NCI-H1417 treated with DMSO at 0.1 percent for 48 hours (cell line): Measurements from ENCODE around the gene SLC35A5.
A peak's percentile ranks its signal among the peaks of the same experiment; 100 is the strongest.

Experiments
- DNase-seq: peaks from one replicate; lab custom pipeline; 2025; lab: John Stamatoyannopoulos, UW

SLC35A5 gene

DNA sequence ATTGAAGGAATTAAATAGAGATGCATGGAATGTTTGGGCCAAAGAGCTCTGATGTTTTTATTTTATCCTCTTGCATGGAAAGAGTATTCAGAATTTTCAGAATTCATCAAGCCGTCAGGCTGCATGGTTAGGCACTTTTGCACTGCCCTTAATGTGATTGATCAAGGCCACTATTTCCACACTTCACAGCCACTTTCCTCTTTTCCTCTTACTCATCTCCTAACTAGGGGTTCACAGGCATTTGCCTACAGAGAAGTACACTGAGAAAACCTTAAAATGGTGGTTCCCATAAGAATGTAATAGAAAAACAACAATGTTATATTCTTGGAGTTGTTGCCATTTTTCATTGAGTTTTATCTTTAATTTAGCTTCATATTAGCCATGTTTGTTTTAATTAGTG is 10.9 kb downstream of the SLC35A5 start:
- no peak for DNase-seq

DNA sequence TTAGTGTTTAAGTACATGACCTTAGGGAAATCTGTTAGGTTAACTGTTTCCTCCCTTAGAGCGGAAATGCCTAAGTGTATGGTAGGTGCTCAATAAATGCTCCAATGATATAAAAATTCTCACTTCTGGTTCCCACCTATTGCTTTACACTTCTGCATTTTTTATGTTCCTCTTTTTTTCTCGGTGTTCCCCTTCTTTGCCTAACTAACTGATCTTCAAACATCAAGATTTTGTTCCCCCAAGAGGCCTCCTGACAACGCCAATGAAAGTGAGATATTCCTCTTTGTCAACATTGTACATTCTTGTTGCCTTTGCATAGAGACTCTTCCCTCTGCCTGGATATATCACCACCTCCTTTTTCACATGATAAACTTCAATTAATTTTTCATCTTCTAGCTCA is 17.4 kb downstream of the SLC35A5 start:
- DNase-seq = no peak

DNA sequence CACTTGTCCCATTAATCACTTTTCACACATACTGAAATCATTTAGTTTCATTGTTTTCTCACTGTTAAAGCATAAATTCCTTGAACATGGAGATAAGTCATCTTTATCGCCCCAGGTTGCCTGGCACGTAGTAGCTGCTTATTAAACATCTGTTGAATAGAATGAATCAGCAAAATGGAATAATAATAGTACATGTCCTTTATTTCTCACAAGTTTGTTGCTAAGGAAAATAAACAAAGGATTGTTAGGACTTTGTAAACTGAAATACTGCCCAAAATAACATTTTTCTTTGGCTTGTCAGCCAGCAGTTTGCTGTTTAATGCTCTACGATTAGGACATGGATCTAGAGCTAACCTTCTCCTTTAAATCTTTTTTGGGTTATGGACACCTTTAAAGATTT is 17.9 kb downstream of the SLC35A5 start:
- no peak for DNase-seq

DNA sequence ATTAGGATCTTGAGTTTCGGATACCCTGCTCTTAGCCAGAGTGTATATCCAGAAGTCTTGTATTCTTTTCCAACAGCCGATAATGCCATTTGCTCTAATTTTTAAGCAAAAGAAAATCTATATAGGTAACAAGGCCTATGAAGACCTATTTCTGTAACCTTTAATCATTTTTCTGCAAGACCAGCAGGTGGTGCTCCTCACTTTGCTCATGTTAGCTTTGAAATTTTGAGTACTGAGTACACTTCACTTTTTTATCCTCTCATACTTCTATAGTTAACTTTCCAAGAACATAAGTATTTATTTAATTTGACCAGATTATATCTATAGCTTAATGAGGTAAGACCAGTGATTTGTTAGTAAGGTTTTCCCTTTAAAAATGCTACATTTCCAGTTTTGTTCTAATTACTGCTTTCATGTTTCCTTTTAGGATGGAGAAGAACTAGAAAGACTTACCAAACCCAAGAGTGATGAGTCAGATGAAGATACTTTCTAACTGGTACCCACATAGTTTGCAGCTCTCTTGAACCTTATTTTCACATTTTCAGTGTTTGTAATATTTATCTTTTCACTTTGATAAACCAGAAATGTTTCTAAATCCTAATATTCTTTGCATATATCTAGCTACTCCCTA is 20.5 kb downstream of the SLC35A5 start:
- no peak for DNase-seq

DNA sequence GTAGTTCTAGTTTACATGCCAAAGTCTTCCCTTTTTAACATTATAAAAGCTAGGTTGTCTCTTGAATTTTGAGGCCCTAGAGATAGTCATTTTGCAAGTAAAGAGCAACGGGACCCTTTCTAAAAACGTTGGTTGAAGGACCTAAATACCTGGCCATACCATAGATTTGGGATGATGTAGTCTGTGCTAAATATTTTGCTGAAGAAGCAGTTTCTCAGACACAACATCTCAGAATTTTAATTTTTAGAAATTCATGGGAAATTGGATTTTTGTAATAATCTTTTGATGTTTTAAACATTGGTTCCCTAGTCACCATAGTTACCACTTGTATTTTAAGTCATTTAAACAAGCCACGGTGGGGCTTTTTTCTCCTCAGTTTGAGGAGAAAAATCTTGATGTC is 21.3 kb downstream of the SLC35A5 start:
- DNase-seq = no peak

DNA sequence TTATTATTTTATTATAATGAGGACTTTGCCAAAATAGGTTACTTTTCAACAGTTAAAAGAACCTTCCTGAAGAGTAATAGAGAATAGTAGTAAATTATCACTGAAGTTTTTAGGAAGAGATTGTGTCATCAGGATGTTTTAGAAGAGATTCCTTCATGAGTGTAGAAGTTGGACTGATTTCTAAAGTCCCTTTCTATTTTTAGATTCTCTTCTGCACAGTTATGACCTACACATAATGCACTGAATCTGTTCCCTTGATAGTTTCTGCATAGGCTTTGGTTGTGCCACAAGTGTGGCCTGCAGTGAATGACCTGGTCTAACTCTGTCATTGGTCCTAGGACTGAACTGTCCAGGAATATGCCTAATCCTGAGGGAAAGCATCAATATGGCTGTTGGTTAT is 23.9 kb downstream of the SLC35A5 start:
- no peak for DNase-seq

DNA sequence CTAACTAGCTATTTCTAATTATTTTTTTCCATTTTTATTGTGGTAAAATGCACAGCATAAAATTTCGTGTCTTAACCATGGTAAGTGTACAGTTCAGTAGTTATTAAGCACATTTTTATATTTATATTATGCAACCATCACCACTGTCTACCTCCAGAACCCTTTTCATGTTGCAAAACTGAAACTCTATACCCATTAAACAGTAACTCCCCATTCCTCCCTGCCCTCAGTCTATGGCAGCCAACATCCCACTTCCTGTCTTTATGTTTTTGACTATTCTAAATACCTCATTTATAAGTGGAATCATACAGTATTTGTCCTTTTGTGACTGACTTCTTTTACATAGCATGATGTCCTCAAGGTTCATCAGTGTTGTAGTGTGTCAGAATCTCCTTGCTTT is 25.5 kb downstream of the SLC35A5 start:
- no peak for DNase-seq

DNA sequence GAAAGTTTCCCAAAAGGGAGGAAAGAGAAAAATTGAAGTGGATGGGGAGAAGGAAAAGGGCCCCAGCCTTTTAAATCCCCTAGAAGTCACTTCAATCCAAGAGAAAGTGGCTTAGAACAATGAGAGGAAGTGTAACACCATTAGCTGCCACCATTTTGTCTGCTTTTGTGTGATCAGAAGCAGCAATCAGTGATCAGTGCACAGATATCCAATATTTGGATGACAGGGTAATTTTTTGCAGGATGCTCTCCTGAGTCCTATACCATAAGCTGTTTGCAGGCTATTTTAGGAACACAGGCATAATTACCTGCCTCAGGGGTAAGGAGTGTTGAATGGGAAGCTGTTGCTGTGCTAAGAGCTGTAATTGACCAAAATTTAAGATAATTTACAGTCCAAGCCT is 31.4 kb downstream of the SLC35A5 start:
- no peak for DNase-seq

DNA sequence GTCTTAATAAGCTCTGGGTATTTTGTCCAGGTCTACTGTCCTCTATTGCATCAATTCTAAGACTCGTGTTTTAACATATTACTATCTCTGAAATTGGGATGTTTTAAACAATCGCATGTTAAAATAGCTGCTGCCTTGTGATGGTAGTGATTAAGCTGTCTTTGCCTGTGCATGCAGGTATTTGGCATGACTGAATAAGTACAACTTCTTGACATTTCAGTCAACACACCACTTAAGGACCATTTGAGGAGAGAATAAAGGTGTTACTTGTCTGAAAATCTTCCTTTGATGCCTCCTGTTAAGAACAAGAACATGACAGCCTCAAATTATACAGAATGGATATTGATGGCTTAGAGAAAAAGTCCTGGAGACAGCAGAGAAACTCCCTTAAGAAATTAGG is 33.0 kb downstream of the SLC35A5 start:
- no peak for DNase-seq

DNA sequence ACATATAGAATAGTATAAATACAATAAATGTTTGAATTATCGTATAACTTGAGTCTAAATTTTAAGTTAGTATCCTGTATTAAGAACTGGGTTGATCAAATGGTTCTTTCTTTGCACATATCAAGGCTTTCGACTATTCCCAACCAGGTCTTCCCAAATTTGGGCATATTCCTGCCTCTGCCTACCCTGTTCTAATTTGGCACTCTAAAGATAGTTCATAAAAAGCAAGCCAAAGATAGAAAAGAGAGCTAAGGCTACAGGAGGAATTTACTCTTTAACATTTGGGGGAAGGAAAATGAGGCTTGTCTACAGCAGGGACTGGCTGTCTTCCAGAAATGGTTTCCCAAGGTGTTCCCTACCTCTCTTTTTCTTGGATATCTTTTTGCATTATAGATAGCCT is 36.1 kb downstream of the SLC35A5 start:
- no peak for DNase-seq

DNA sequence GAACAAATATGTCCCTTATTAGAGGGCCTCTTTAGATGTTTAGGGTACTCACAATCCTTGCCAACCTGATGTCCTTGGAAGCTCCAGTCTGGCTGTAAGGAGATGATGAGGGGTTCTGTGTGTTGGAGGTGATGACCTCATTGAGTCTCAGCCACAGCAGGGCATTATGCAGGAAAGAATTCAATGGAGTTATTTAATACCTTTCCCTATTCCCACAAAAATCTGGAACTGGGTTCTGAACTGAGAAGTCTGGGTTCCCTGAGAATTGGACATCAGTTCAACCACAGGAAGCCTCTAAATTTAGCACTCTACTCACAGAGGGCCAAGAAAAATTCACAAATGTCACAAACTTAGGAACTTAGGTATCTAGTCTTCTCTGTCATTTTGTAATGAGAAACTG is 36.9 kb downstream of the SLC35A5 start:
- no peak for DNase-seq

DNA sequence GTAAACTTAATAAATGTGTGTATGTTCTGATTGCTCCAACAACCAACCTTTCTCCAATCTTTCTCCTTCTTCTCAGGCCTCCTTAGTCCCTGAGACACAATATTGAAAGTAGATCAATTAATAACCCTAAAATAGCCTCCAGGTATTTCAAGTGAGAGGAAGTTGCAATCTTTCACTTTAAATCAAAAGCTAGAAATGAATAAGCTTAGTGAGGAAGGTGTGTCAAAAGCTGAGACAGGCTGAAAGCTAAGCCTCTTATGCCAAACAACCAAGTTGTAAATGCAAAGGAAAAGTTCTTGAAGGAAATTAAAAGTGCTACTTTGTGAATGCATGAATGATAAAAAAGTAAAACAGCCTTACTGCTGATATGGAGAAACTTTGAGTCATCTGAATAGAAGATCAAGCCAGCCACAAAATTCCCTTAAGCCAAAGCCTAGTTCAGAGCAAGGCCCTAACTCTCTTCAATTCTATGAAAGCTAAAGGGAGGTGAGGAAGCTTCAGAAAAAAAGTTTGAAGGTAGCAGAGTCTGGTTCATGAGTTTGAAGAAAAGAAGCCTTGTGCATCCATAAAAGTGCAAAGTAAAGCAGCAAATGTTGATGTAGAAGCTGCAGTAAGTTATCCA is 40.5 kb downstream of the SLC35A5 start:
- no peak for DNase-seq

DNA sequence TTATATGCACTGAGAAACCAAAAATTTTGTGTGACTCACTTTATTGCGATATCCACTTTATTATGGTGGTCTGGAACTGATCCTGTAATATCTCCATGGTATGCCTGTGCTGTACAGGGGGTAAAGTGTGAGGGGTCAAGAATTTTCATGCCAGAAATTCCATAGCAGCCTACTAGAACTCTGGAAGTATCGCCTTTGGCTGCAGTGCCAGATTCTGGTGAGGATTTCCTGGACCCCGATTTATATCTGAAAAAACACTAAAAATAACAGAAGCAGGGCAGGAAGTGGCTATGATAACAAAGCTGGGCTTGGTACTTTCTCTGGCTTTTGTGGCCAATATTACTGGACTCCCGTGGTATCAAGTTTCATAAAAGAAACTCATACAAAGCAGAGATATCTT is 42.7 kb downstream of the SLC35A5 start:
- no peak for DNase-seq

DNA sequence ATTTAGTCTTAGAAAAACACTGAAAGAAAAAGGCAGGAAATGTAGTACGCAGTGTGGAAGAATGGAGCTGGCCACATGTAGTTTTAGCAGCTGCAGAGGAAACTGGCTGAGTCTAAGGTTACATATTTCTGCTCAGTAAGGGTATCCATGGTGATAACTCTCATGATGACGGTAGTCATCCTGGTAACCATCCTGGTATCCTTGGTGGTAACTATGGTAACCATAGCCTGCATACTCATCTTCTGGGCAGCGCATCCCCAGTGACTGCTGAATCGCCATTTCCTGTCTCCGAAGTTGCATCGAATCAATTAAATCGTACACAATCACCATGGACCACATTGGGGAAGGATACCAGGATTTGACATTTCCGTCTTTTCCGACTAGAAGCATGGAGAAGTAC is 43.4 kb downstream of the SLC35A5 start:
- DNase-seq = peak; percentile 46

DNA sequence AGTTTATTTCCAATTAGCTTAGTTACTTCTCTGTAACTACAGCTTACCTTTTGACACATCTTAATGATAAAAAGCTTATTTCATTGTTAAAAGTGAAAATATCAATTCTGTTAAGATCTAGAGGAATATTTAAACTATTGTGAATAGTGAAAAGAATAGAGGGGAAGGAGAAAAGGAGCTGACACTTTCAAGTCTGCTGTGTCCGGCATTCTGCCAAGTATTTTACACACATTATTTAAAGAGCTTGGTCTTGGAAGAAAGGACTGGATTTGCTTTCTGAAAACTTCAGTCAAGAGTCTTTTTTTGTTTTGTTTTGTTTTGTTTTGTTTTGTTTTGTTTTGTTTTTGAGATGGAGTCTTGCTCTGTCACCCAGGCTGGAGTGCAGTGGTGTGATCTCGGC is 44.3 kb downstream of the SLC35A5 start:
- no peak for DNase-seq

DNA sequence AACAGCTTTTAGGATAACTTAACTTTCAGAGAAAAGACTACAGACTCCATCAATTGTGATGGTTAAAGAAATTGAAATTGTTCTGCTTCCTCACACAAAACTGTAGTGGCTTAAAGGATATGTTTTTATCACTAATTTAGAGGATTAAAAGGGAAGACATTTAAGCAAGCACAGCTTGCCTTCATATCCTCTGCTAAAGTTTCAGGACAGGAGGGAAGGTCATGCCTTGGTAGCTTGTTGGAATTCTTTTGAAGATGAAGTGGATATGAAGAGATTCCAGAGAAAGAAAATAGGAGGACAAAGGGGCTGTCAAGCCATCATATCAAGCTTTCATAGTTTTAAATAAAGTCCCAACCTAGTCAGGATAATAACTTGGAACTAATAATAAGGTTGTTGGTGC is 46.0 kb downstream of the SLC35A5 start:
- DNase-seq = no peak

DNA sequence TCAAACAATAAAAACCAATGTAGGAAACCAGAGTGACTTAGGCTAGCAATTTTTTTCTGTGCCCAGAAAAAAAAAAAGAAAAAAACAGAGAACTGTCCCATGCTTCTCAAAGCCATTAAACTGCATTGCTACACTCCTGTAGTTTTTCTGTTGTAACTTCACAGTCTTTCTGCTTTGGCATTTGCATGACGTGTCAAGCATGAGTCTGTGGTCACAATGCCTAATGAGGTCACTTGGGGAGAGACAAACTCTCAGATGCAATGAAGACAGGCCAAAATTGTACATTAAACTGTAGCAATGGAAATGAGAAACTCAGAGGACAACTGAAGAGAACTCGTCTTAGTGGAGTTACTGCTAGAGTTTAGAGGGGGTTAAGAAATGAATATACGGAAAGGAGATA is 48.3 kb downstream of the SLC35A5 start:
- no peak for DNase-seq

DNA sequence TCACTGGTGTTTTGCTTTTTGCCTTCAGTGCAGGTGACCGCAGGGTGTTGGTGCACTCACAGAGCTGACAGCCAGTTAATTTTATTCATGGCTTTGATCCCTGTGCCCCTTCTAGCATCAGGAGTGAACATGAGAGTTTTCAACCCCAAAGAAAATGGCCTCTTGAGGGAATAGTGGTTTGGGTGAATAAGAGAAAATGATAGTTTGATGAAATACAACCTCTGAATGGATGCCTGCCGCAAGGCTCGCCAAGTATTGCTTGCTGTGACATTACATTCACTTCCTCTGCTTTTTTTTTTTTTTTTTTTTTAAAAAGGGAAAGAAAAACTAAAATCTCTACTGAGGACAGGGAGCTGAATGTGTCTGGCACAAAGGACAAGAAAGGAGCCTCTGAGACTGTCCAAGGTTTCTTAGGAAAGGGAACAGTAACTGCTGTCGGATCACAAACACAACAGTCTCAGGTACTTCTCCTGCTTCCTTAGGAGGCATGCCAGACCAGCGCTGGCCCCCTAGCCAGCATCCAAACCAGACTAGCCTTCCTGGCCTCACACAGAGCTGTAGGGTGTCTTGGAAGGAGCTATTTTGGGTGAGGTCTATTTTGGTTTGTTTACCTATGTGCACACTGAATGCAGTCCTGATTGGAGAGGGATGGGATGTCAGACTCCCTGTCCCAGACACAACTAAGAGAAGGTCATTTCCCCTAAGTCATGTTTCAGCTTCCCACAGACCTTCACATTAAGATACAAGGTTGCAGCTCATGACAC is 50.1 kb downstream of the SLC35A5 start:
- DNase-seq = no peak

DNA sequence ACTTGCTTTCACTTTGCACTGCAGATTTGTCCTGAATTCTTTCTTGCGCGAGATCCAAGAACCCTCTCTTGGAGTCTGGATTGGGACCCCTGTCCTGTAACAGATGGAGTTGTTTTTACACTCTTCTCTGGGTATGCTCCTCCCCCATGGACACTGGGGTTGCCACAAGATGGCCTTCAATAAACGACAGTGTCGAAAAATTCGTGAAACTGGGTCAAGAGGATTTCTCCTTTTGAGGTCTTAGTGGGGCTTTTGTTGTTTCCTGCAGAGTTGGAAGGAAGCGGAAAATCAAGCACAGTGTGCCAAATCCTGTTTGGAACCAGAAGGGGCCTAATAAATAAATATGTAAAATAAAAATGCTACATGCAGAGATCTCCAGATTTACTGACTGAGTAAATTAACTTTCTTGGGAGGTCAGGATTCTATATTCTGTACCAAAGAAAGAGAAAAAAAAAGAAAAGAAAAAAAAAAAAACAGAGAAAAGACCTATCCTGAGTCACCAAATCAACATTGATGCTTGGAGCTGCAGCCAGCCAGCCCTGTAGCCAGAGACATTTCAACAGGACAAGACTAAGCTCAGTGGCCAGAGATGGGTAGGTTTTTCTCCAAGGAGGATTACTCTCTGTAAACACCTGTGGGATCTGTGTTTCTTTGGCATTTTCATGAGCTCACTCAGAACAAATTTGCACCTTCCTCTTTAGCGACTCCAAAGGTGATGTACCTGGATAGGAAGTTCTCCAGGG is 54.3 kb downstream of the SLC35A5 start:
- no peak for DNase-seq

DNA sequence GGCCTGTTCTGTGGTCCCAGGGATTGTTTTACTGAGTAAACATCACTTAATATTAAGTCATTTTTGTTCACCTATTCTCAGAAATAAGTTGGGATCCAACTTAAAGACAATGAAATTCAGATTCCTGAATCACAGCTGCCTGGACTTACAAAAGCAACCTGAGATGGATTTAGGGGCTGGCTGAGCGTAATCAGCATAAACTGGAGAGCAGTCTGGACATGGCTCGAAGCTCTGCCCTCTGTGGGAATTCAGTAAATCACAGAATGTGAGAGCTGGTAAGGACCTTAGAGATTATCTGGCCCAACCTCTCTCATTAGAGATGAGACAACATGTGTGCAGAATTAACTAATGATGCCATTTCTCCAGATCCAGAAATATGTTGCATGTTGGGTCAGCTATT is 55.4 kb downstream of the SLC35A5 start:
- DNase-seq = no peak

DNA sequence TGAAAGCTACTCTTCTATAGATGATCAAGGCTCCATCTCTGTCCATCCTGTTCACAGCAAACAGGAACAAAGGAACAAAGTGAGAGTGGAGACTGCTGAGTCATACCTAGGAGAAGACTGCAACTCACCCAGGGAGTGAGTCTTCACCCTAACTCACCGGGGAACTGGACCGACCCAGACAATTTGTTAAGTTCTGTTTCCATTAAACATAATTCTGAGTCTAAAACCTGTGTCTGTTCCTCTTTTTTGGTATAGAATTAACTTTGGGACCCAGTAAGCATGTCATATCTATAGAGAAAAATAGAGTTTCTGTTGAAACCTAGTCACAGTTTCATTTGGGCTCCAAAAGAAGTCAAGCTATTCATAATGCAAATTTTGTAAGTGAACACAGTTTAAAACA is 57.5 kb downstream of the SLC35A5 start:
- DNase-seq = no peak

DNA sequence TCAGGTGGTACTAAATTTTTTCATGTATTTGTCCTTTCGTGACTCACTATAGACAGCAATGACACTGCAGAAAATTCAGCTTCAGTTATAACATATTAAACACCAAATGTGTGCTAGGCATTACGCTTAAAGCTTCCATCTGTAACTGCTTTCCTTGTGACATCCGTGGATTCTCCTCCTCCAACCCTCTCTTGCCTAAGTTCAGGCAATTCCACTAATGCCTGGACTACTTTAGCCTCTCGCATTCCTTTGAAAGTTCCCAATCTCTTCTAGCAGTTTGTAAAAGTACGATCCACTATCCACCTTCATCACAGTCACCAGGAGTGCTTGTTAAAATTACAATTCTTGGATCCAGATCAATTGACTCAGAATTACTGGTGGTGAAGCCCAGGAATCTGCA is 61.4 kb downstream of the SLC35A5 start:
- no peak for DNase-seq

DNA sequence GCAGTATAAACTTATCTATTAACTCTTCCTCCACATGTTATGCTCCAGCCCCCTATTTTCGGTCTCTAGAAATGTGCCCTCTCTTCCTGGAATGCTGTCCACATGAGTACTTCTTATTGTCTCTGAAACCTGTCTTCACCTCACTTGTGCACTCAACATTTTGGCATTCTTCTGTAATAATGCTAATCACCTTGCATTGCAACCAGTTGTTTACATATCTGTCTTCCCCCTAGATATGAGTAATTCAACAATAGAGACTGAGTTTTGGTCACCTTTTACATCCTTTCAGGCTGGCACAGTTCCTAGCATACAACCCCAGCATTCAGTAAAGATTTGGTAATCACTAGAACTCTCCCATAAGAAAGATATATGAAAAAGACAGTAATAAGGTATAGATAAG is 61.9 kb downstream of the SLC35A5 start:
- no peak for DNase-seq
